Endothelial cell of umbilical vein (primary cell): ENCODE results near the gene LRRC10B. TPM values are rescaled to one million over a fixed set of nuclear protein-coding genes. Genes with fewer than 3 reads are reported as not detected.

ENCODE experiments used
- BruUV-seq: library from RNA; stranded (reverse); fragments of 400-500 nt; replicated peaks from 2 replicates; lab custom pipeline; 2021; lab: Mats Ljungman, UMichigan
- CTCF ChIA-PET: fragments of 300-600, 350-600 bp; sonication (Branson Sonifier 250); formaldehyde crosslinking; loops from one replicate; lab custom pipeline; 2021; ENCODE audit warnings: antibody characterized with exemption, inconsistent platforms; lab: Charles Lee
- POLR2A ChIA-PET: fragments of 300-600, 350-600 bp; sonication (Branson Sonifier 250); formaldehyde crosslinking; loops from one replicate; lab custom pipeline; 2021; ENCODE audit warnings: antibody characterized with exemption, inconsistent platforms; lab: Charles Lee
- DNase-seq: peaks from one replicate; pipeline ENCODE4 v3.0.0-alpha.2; 2011; ENCODE audit warnings: low read depth, low spot score
- FAIRE-seq: peaks from 2 replicates; lab custom pipeline; 2011; peaks lifted over from hg19 to GRCh38; lab: Jason Lieb, UNC
- H2AFZ ChIP-seq: 2 replicates; pipeline ENCODE4 v1.6.0; 2012; ENCODE audit warnings: low read depth, low read length, control low read depth, inconsistent platforms
- H3K27ac ChIP-seq: 2 replicates; pipeline ENCODE4 v1.5.1; 2011; ENCODE audit warnings: low read depth, mild to moderate bottlenecking, control low read depth, low read length, moderate library complexity; ENCODE audit not compliant: insufficient read depth
- H3K27me3 ChIP-seq, 2 experiments: 2 replicates each; pipeline versions ENCODE4 v1.6.0 to v1.6.1; 2011; ENCODE audit warnings: low read length in 2 of 2, mixed read lengths in 1 of 2; ENCODE audit not compliant: control insufficient read depth in 2 of 2, insufficient read depth in 2 of 2
- H3K36me3 ChIP-seq, 2 experiments: 2 replicates in 1 of 2; 3 replicates in 1 of 2; pipeline ENCODE4 v1.5.1; 2011; ENCODE audit warnings: low read length in 2 of 2, mild to moderate bottlenecking in 1 of 2, moderate library complexity in 1 of 2; ENCODE audit not compliant: control insufficient read depth in 2 of 2, insufficient read depth in 2 of 2; ENCODE audit errors: extremely low read depth in 1 of 2
- H3K4me1 ChIP-seq: 3 replicates; pipeline ENCODE4 v1.5.1; 2011; ENCODE audit warnings: mild to moderate bottlenecking, low read length; ENCODE audit not compliant: control insufficient read depth, insufficient read depth; ENCODE audit errors: extremely low read depth
- H3K4me2 ChIP-seq: 2 replicates; pipeline ENCODE4 v1.6.1; 2011; ENCODE audit warnings: low read length, control low read depth, mixed read lengths; ENCODE audit not compliant: insufficient read depth
- H3K4me3 ChIP-seq, 3 experiments: fragments of 200-600 bp in 1 of 3; sonication (generic), shearing (Covaris generic) in 1 of 3; replicated peaks in 1 of 3; 2 replicates each; pipeline ENCODE4 v1.5.1; 2011 to 2016; ENCODE audit warnings: control low read depth in 3 of 3, low read length in 3 of 3, mild to moderate bottlenecking in 2 of 3, inconsistent platforms in 1 of 3, low read depth in 1 of 3, moderate library complexity in 1 of 3; ENCODE audit not compliant: insufficient read depth in 1 of 3
- H3K79me2 ChIP-seq: 2 replicates; pipeline ENCODE4 v1.6.0; 2012; ENCODE audit warnings: low read length, inconsistent platforms; ENCODE audit not compliant: control insufficient read depth, insufficient read depth
- H3K9ac ChIP-seq: replicated peaks from 2 replicates; pipeline ENCODE3; 2011; ENCODE audit warnings: low read length, control low read depth; ENCODE audit not compliant: insufficient read depth; ENCODE audit errors: extremely low read depth
- H3K9me1 ChIP-seq: replicated peaks from 3 replicates; pipeline ENCODE4 v1.6.0; 2011; ENCODE audit warnings: mild to moderate bottlenecking, low read length; ENCODE audit not compliant: control insufficient read depth, insufficient read depth; ENCODE audit errors: extremely low read depth
- H3K9me3 ChIP-seq: replicated peaks from 2 replicates; pipeline ENCODE4 v1.5.1; 2012; ENCODE audit warnings: low read length, inconsistent platforms; ENCODE audit not compliant: control insufficient read depth, insufficient read depth
- H4K20me1 ChIP-seq: replicated peaks from 2 replicates; pipeline ENCODE3; 2011; ENCODE audit warnings: mild to moderate bottlenecking, low read length; ENCODE audit not compliant: control insufficient read depth, insufficient read depth; ENCODE audit errors: extremely low read depth
- EZH2 ChIP-seq: IDR thresholded peaks from 2 replicates; pipeline ENCODE4 v1.6.1; 2012; ENCODE audit warnings: borderline replicate concordance, low read depth, mild to moderate bottlenecking, moderate library complexity, low read length, inconsistent platforms; ENCODE audit not compliant: severe bottlenecking
- FOS ChIP-seq: IDR thresholded peaks from 2 replicates; pipeline ENCODE4 v1.6.1; 2011; ENCODE audit warnings: mild to moderate bottlenecking, low read length, moderate library complexity, borderline replicate concordance; ENCODE audit not compliant: insufficient read depth
- GATA2 ChIP-seq: IDR thresholded peaks from 2 replicates; pipeline ENCODE4 v1.7.0; 2011; ENCODE audit warnings: low read depth, mild to moderate bottlenecking, moderate library complexity, mixed read lengths, low read length; ENCODE audit not compliant: insufficient read length, insufficient read depth
- JUN ChIP-seq: IDR thresholded peaks from 2 replicates; pipeline ENCODE4 v1.6.1; 2011; ENCODE audit warnings: borderline replicate concordance, low read depth; ENCODE audit not compliant: insufficient read length, insufficient read depth
- MYC ChIP-seq: IDR thresholded peaks from one replicate; pipeline ENCODE4 v1.6.1; 2011; ENCODE audit warnings: mild to moderate bottlenecking, low read depth, low read length
- dilution Hi-C: fragments of 300-500 bp; cut with MboI; formaldehyde crosslinking; loops from one replicate; pipeline ENCODE4 v1.15.0; 2019; ENCODE audit warnings: low sequenced_read_pairs; ENCODE audit not compliant: extremely low pct_ligation_motif_present
- intact Hi-C: fragments of 100-400 bp; cut with micrococcal nuclease; formaldehyde crosslinking; loops from one replicate; pipeline ENCODE4 v1.10.0; 2022
- polyA plus RNA-seq, 4 experiments: library from polyadenylated mRNA; depleted of rRNA in 3 of 4; stranded (reverse) in 3 of 4; unstranded in 1 of 4; fragments of >200 nt; gene quantifications; 2 replicates each; pipeline versions ENCODE4 v1.2.1 to v1.2.3, GENCODE V29; 2011 to 2012; ENCODE audit warnings: missing spikeins in 1 of 4
- total RNA-seq: library from RNA; stranded (reverse); gene quantifications from 2 replicates; pipeline ENCODE4 v1.2.3, GENCODE V29; 2021
- TF ChIP-seq, protein P1 (sequence below), 2 donors: IDR thresholded peaks; 1 replicate in 1 of 2; 2 replicates in 1 of 2; pipeline ENCODE4 v1.5.1; 2011; ENCODE audit warnings: low read length in 2 of 2, mild to moderate bottlenecking in 2 of 2, moderate library complexity in 2 of 2, control low read depth in 1 of 2, inconsistent platforms in 1 of 2, low read depth in 1 of 2; ENCODE audit not compliant: insufficient read depth in 1 of 2; ENCODE audit errors: extremely low read depth in 1 of 2
- TF ChIP-seq, protein P2 (sequence below): IDR thresholded peaks from 2 replicates; pipeline ENCODE4 v1.6.1; 2011; ENCODE audit not compliant: insufficient read depth, insufficient read length

LRRC10B gene
- total and polyA plus RNA-seq, 2 donors (not counting 3 experiments of a cell fraction or from before 2014, with no cell fraction given) = not detected

DNA sequence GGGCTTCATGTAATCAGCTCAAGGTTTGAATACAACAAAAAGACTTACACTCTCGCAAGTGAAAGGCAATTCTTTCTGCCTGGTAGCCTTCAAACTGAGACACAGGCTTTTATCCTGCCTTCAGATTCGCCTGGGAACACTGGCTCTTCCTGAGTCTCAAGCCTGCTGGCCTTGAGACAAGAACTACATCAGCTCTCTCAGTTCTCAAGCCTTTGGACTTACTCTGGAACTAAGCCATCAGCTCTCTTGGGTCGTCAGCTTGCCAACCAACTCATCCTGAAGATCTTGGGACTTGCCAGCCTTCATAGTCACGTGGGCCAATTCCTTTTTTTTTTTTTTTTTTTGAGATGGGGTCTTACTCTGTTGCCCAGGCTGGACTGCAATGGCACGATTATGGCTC lies 35.7 kb upstream of the LRRC10B start:
- DNase-seq (no peak), FAIRE-seq (no peak)
- H3K4me1 ChIP-seq = no peaks in the 10 kb centered on the region
- no peaks in the 10 kb centered on the region for H3K27me3 ChIP-seq
- BruUV-seq = no TSS peak
- no peaks in the 10 kb centered on the region for H4K20me1 ChIP-seq
- H3K9me1 ChIP-seq = no peaks in the 10 kb centered on the region
- H2AFZ ChIP-seq = no peak overlapping the region
- peaks cover 0 to 6% of the 10 kb centered on the region in 2 experiments for H3K36me3 ChIP-seq
- ChIA-PET POLR2A (no interaction called here), CTCF (interaction anchor here (0.7 to 11.5 kb wide), 5 partner anchors 9 to 65 kb away, joined by 3 to 221 read pairs (median 5); no protein-coding TSS in a partner anchor)
- no peak for TF ChIP-seq GATA2
- TF ChIP-seq MYC = no peak
- TF ChIP-seq, protein P1, sequence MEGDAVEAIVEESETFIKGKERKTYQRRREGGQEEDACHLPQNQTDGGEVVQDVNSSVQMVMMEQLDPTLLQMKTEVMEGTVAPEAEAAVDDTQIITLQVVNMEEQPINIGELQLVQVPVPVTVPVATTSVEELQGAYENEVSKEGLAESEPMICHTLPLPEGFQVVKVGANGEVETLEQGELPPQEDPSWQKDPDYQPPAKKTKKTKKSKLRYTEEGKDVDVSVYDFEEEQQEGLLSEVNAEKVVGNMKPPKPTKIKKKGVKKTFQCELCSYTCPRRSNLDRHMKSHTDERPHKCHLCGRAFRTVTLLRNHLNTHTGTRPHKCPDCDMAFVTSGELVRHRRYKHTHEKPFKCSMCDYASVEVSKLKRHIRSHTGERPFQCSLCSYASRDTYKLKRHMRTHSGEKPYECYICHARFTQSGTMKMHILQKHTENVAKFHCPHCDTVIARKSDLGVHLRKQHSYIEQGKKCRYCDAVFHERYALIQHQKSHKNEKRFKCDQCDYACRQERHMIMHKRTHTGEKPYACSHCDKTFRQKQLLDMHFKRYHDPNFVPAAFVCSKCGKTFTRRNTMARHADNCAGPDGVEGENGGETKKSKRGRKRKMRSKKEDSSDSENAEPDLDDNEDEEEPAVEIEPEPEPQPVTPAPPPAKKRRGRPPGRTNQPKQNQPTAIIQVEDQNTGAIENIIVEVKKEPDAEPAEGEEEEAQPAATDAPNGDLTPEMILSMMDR (IDR thresholded peaks at IDR 0.05; ENCODE audit: extremely low read depth in 1 of 2, insufficient read depth in 1 of 2, low read depth in 1 of 2, low read length in 2 of 2) = no peak
- TF ChIP-seq FOS = no peak
- TF ChIP-seq, protein P2, sequence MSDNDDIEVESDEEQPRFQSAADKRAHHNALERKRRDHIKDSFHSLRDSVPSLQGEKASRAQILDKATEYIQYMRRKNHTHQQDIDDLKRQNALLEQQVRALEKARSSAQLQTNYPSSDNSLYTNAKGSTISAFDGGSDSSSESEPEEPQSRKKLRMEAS = no peak
- TF ChIP-seq JUN = no peak
- TF ChIP-seq EZH2 = no peak
- no peak overlapping the region for H3K4me2 ChIP-seq
- no peaks in the 10 kb centered on the region for H3K79me2 ChIP-seq
- intact Hi-C loops = no loop called here
- no peak overlapping the region for H3K4me3 ChIP-seq
- dilution Hi-C loops = no loop called here
- H3K9ac ChIP-seq = no peak overlapping the region
- no peak overlapping the region for H3K27ac ChIP-seq
- no peaks in the 10 kb centered on the region for H3K9me3 ChIP-seq
